Tongue (tissue), 2 donors: ENCODE measurements around the gene NACC2. TPM values are rescaled to one million over a fixed set of nuclear protein-coding genes. Genes with fewer than 3 reads are reported as not detected.
"Not testable (repeated sequence)": the region's sequence is repeated elsewhere in the genome, so short reads cannot be mapped to it uniquely, and the experiment has no call there.

Source experiments
- DNase-seq: peaks from one replicate; pipeline ENCODE4 v3.0.0-alpha.2; 2015
- total RNA-seq: library from RNA; depleted of rRNA; stranded (reverse); fragments of >200 nt; gene quantifications from one replicate; pipeline ENCODE4 v1.2.3, GENCODE V29; 2014

Gene NACC2
- total RNA-seq, 1 donor from 2014 or later = 9.8 TPM

- DNase-seq = peak; percentile 63
These were observed 50.0 kb downstream of the NACC2 start for GRCh38 chr9:136044971-136045594.

- DNase-seq = no peak
These were observed 50.7 kb downstream of the NACC2 start for GRCh38 chr9:136044207-136044970.

- no peak for DNase-seq
These were observed 51.6 kb downstream of the NACC2 start for GRCh38 chr9:136043441-136043991.

GRCh38 chr9:136042541-136042940 is 52.5 kb downstream of the NACC2 start:
- DNase-seq = no peak

GRCh38 chr9:136040848-136041247 is 54.2 kb downstream of the NACC2 start:
- DNase-seq = not testable (repeated sequence)

GRCh38 chr9:136039488-136039887 is 55.6 kb downstream of the NACC2 start:
- DNase-seq = no peak

GRCh38 chr9:136036848-136037247 is 58.2 kb downstream of the NACC2 start:
- no peak for DNase-seq

GRCh38 chr9:136036050-136036449 is 59.0 kb downstream of the NACC2 start:
- no peak for DNase-seq

GRCh38 chr9:136031741-136032730 is 63.1 kb downstream of the NACC2 start:
- peak; percentile 77 for DNase-seq

GRCh38 chr9:136031094-136031493 is 64.0 kb downstream of the NACC2 start:
- no peak for DNase-seq

- DNase-seq = no peak
These were observed 65.5 kb downstream of the NACC2 start for GRCh38 chr9:136029556-136029955.

- no peak for DNase-seq
These were observed 66.2 kb downstream of the NACC2 start for GRCh38 chr9:136028760-136029470.

- not testable (repeated sequence) for DNase-seq
These were observed 68.2 kb downstream of the NACC2 start for GRCh38 chr9:136026943-136027289.

GRCh38 chr9:136026266-136026942 is 68.7 kb downstream of the NACC2 start:
- no peak for DNase-seq

GRCh38 chr9:136025481-136025880 is 69.6 kb downstream of the NACC2 start:
- DNase-seq = no peak

- no peak for DNase-seq
These were observed 70.3 kb downstream of the NACC2 start for GRCh38 chr9:136024696-136025316.

- DNase-seq = no peak
These were observed 70.8 kb downstream of the NACC2 start for GRCh38 chr9:136024286-136024685.

- DNase-seq = no peak
These were observed 71.5 kb downstream of the NACC2 start for GRCh38 chr9:136023410-136024225.

- no peak for DNase-seq
These were observed 72.2 kb downstream of the NACC2 start for GRCh38 chr9:136022731-136023409.
